Measurements from ENCODE around the gene ENO1. TPM values are rescaled to one million over a fixed set of nuclear protein-coding genes. Genes with fewer than 3 reads are reported as not detected.
"Not testable (repeated sequence)": the region's sequence is repeated elsewhere in the genome, so short reads cannot be mapped to it uniquely, and the experiment has no call there.

The ENO1 gene
- total and polyA plus RNA-seq, 2 donors from 2014 or later: 1,164 to 1,321 TPM

DNA sequence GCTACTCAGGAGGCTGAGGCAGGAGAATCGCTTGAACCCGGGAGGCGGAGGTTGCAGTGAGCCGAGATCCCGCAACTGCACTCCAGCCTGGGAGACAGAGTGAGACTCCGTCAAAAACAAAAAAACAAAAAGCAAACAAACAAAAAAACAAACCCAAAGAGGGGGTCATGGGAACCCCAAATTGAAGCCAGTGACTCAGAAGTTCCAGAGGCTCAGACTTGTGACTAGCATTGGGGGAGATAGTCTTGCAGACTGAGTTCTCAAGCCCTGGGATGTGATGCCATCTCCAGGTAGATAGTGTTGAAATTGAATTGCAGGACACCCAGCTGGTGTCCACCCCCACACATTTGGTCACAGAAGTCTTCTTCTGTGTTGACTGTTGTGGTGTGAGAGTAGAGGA, 24.9 kb upstream of the ENO1 start:
- TF ChIP-seq, protein P1, sequence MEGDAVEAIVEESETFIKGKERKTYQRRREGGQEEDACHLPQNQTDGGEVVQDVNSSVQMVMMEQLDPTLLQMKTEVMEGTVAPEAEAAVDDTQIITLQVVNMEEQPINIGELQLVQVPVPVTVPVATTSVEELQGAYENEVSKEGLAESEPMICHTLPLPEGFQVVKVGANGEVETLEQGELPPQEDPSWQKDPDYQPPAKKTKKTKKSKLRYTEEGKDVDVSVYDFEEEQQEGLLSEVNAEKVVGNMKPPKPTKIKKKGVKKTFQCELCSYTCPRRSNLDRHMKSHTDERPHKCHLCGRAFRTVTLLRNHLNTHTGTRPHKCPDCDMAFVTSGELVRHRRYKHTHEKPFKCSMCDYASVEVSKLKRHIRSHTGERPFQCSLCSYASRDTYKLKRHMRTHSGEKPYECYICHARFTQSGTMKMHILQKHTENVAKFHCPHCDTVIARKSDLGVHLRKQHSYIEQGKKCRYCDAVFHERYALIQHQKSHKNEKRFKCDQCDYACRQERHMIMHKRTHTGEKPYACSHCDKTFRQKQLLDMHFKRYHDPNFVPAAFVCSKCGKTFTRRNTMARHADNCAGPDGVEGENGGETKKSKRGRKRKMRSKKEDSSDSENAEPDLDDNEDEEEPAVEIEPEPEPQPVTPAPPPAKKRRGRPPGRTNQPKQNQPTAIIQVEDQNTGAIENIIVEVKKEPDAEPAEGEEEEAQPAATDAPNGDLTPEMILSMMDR (IDR thresholded peaks at IDR 0.05; ENCODE audit: borderline replicate concordance, extremely low read depth, insufficient read depth): no peak
- Histone ChIP-seq H3K27me3 (ENCODE audit: control insufficient read depth, insufficient read depth, low read length) (no peaks in the 10 kb centered on the region), H3K27ac (ENCODE audit: low read depth in 2 of 2, low read length in 2 of 2) (peak overlapping the region in 1 of 2 donors; percentile 85), H3K9me3 (ENCODE audit: control insufficient read depth in 2 of 3, insufficient read depth in 1 of 3, low read length in 3 of 3) (no peaks in the 10 kb centered on the region), H3K9ac (ENCODE audit: low read length in 3 of 3) (no peak overlapping the region), H3K36me3 (ENCODE audit: control insufficient read depth in 2 of 3, insufficient read depth in 3 of 3, low read length in 3 of 3) (no peaks in the 10 kb centered on the region), H3K4me3 (ENCODE audit: low read length in 3 of 3) (no peak overlapping the region), H3K4me1 (ENCODE audit: control insufficient read depth in 2 of 3, insufficient read depth in 2 of 3, low read depth in 1 of 3, low read length in 3 of 3) (peaks cover 0 to 11% (median 0%) of the 10 kb centered on the region in 3 donors)
- intact Hi-C loops (cut with DNase I): no loop called here
- DNase-seq (no peak), FAIRE-seq (no peak)

DNA sequence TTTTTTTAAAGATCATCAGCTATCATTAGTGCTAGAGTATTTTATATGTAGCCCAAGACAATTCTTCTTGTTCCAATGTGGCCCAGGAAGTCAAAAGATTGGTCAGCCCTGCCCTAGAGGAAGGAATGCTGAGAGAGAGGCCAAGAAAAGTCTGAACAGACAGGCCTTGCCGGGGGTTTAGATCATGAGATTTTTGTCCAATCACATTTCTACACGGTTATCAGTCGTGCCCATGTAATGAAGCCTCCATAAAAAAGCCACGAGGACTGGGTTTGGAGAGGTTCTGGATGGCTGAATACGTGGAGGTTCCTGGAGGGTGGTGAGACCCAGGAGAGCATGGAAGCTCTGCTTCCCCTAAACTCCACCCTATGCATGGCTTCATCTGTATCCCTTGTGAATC, 24.3 kb upstream of the ENO1 start:
- peaks cover 0 to 11% (median 0%) of the 10 kb centered on the region in 3 donors for H3K4me1 ChIP-seq (ENCODE audit: control insufficient read depth in 2 of 3, insufficient read depth in 2 of 3, low read depth in 1 of 3, low read length in 3 of 3)
- FAIRE-seq (no peak), DNase-seq (no peak)
- no peaks in the 10 kb centered on the region for H3K9me3 ChIP-seq (ENCODE audit: control insufficient read depth in 2 of 3, insufficient read depth in 1 of 3, low read length in 3 of 3)
- intact Hi-C loops (cut with DNase I): no loop called here
- no peaks in the 10 kb centered on the region for H3K27me3 ChIP-seq (ENCODE audit: control insufficient read depth, insufficient read depth, low read length)
- no peaks in the 10 kb centered on the region for H3K36me3 ChIP-seq (ENCODE audit: control insufficient read depth in 2 of 3, insufficient read depth in 3 of 3, low read length in 3 of 3)
- TF ChIP-seq, protein P1 (IDR thresholded peaks at IDR 0.05; ENCODE audit: borderline replicate concordance, extremely low read depth, insufficient read depth): no peak
- no peak overlapping the region for H3K4me3 ChIP-seq (ENCODE audit: low read length in 3 of 3)
- no peak overlapping the region for H3K27ac ChIP-seq (ENCODE audit: low read depth in 2 of 2, low read length in 2 of 2)
- H3K9ac ChIP-seq (ENCODE audit: low read length in 3 of 3): no peak overlapping the region

DNA sequence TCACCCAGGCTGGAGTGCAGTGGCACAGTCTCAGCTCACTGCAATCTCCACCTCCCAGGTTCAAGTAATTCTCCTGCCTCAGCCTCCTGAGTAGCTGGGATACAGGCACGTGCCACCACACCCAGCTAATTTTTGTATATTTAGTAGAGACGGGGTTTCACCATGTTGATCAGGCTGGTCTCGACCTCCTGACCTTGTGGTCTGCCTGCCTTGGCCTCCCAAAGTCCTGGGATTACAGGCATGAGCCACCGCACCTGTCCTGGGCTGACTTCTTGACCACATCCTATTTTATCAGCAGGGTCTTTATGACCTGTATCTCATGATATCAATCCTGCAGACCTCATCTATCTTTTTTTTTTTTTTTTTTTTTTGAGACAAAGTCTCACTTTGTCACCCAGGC, 22.2 kb upstream of the ENO1 start:
- H3K9me3 ChIP-seq (ENCODE audit: control insufficient read depth in 2 of 3, insufficient read depth in 1 of 3, low read length in 3 of 3); H3K36me3 ChIP-seq (ENCODE audit: control insufficient read depth in 2 of 3, insufficient read depth in 3 of 3, low read length in 3 of 3); H3K27ac ChIP-seq (ENCODE audit: low read depth in 2 of 2, low read length in 2 of 2); intact Hi-C loops (cut with DNase I); H3K4me3 ChIP-seq (ENCODE audit: low read length in 3 of 3); FAIRE-seq; H3K9ac ChIP-seq (ENCODE audit: low read length in 3 of 3); DNase-seq; H3K27me3 ChIP-seq (ENCODE audit: control insufficient read depth, insufficient read depth, low read length): not testable (repeated sequence)
- peaks cover 0 to 11% (median 0%) of the 10 kb centered on the region in 3 donors for H3K4me1 ChIP-seq (ENCODE audit: control insufficient read depth in 2 of 3, insufficient read depth in 2 of 3, low read depth in 1 of 3, low read length in 3 of 3)

DNA sequence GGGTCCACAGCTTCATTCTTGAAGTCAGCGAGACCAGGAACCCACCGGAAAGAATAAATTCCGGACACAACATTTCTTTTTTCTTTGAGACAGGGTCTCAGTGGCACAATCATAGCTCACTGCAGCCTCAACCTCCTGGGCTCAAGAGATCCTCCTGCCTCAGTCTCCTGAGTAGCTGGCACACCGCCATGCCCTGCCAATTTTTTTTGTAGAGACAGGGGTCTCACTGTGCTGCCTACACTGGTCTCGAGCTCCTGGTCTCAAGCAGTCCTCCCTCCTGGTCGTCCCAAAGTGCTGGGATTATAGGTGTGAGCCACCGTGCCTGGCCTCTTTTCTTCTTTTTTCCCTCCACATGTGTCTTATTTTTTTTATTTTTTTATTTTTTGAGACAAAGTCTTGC, 20.6 kb upstream of the ENO1 start:
- DNase-seq (no peak), FAIRE-seq (no peak)
- Histone ChIP-seq H3K36me3 (ENCODE audit: control insufficient read depth in 2 of 3, insufficient read depth in 3 of 3, low read length in 3 of 3) (no peaks in the 10 kb centered on the region), H3K27me3 (ENCODE audit: control insufficient read depth, insufficient read depth, low read length) (no peaks in the 10 kb centered on the region), H3K4me3 (ENCODE audit: low read length in 3 of 3) (no peak overlapping the region), H3K27ac (ENCODE audit: low read depth in 2 of 2, low read length in 2 of 2) (no peak overlapping the region), H3K9me3 (ENCODE audit: control insufficient read depth in 2 of 3, insufficient read depth in 1 of 3, low read length in 3 of 3) (no peaks in the 10 kb centered on the region), H3K9ac (ENCODE audit: low read length in 3 of 3) (no peak overlapping the region), H3K4me1 (ENCODE audit: control insufficient read depth in 2 of 3, insufficient read depth in 2 of 3, low read depth in 1 of 3, low read length in 3 of 3) (peaks cover 0 to 6% (median 0%) of the 10 kb centered on the region in 3 donors)
- TF ChIP-seq, protein P1 (IDR thresholded peaks at IDR 0.05; ENCODE audit: borderline replicate concordance, extremely low read depth, insufficient read depth): no peak
- intact Hi-C loops (cut with DNase I): no loop called here

DNA sequence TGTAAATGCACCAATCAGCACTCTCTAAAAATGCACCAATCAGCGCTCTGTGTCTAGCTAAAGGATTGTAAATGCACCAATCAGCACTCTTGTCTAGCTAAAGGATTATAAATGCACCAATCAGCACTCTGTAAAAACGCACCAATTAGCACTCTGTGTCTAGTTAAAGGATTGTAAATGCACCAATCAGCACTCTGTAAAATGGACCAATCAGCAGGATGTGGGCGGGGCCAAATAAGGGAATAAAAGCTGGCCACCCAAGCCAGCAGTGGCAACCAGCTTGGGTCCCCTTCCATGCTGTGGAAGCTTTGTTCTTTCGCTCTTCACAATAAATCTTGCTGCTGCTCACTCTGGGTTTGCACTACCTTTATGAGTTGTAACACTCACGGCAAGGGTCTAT, 19.9 kb upstream of the ENO1 start:
- DNase-seq; H3K36me3 ChIP-seq (ENCODE audit: control insufficient read depth in 2 of 3, insufficient read depth in 3 of 3, low read length in 3 of 3); intact Hi-C loops (cut with DNase I): not testable (repeated sequence)

DNA sequence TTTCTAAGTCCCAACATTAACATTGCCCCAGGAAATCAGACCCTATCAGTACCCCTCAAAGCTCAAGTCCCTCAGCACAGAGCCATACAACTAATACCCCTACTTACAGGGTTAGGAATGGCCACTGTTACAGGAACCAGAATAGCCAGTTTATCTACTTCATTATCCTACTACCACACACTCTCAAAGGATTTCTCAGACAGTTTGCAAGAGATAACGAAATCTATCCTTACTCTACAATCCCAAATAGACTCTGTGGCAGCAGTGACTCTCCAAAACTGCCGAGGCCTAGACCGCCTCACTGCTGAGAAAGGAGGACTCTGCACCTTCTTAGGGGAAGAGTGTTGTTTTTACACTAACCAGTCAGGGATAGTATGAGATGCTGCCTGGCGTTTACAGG, 19.0 kb upstream of the ENO1 start:
- H3K9me3 ChIP-seq (ENCODE audit: control insufficient read depth in 2 of 3, insufficient read depth in 1 of 3, low read length in 3 of 3); H3K4me3 ChIP-seq (ENCODE audit: low read length in 3 of 3); H3K27ac ChIP-seq (ENCODE audit: low read depth in 2 of 2, low read length in 2 of 2); H3K36me3 ChIP-seq (ENCODE audit: control insufficient read depth in 2 of 3, insufficient read depth in 3 of 3, low read length in 3 of 3); H3K27me3 ChIP-seq (ENCODE audit: control insufficient read depth, insufficient read depth, low read length); H3K9ac ChIP-seq (ENCODE audit: low read length in 3 of 3); intact Hi-C loops (cut with DNase I); H3K4me1 ChIP-seq (ENCODE audit: control insufficient read depth in 2 of 3, insufficient read depth in 2 of 3, low read depth in 1 of 3, low read length in 3 of 3); DNase-seq; FAIRE-seq: not testable (repeated sequence)

More for the DNA sequence above, 19.9 kb upstream of the ENO1 start:
- not testable (repeated sequence) for H3K9me3 ChIP-seq (ENCODE audit: control insufficient read depth in 2 of 3, insufficient read depth in 1 of 3, low read length in 3 of 3); H3K27me3 ChIP-seq (ENCODE audit: control insufficient read depth, insufficient read depth, low read length); H3K4me1 ChIP-seq (ENCODE audit: control insufficient read depth in 2 of 3, insufficient read depth in 2 of 3, low read depth in 1 of 3, low read length in 3 of 3); H3K27ac ChIP-seq (ENCODE audit: low read depth in 2 of 2, low read length in 2 of 2); H3K9ac ChIP-seq (ENCODE audit: low read length in 3 of 3); FAIRE-seq; H3K4me3 ChIP-seq (ENCODE audit: low read length in 3 of 3)

Measured in kidney (tissue), 14 donors.